Activated CD4-positive, alpha-beta memory T cell treated with anti-CD3 and anti-CD28 coated beads for 36 hours (primary cell): ENCODE results near the gene KRTAP4-9. TPM values are rescaled to one million over a fixed set of nuclear protein-coding genes. Genes with fewer than 3 reads are reported as not detected.
"Not testable (repeated sequence)": the region's sequence is repeated elsewhere in the genome, so short reads cannot be mapped to it uniquely, and the experiment has no call there.

ENCODE experiments used
- CTCF ChIA-PET: fragments of 350-600 bp; sonication (Branson Sonifier 250); formaldehyde crosslinking; loops from one replicate; lab custom pipeline; 2021; ENCODE audit warnings: antibody characterized with exemption, inconsistent platforms; lab: Charles Lee
- POLR2A ChIA-PET: fragments of 350-600 bp; sonication (Branson Sonifier 250); formaldehyde crosslinking; loops from one replicate; lab custom pipeline; 2021; ENCODE audit warnings: antibody characterized with exemption; lab: Charles Lee
- DNase-seq: peaks from one replicate; pipeline ENCODE4 v3.0.0-alpha.2; 2020
- H3K27ac Mint-ChIP-seq: one replicate; pipeline ENCODE4 v1.8.0; 2021; ENCODE audit warnings: mixed read lengths
- H3K27me3 Mint-ChIP-seq: one replicate; pipeline ENCODE4 v1.8.0; 2021; ENCODE audit warnings: mixed read lengths
- H3K36me3 Mint-ChIP-seq: one replicate; pipeline ENCODE4 v1.8.0; 2021; ENCODE audit warnings: mixed read lengths
- H3K4me1 Mint-ChIP-seq: one replicate; pipeline ENCODE4 v1.8.0; 2021; ENCODE audit warnings: low read depth, mixed read lengths
- H3K4me3 Mint-ChIP-seq: one replicate; pipeline ENCODE4 v1.8.0; 2021; ENCODE audit warnings: mild to moderate bottlenecking, mixed read lengths
- H3K9me3 Mint-ChIP-seq: one replicate; pipeline ENCODE4 v1.8.0; 2021; ENCODE audit warnings: mixed read lengths
- intact Hi-C: fragments of 100-400 bp; cut with micrococcal nuclease; formaldehyde crosslinking; loops from one replicate; pipeline ENCODE4 v1.15.1; 2023
- total RNA-seq, 2 experiments: library from RNA; stranded (reverse); gene quantifications; one replicate each; pipeline ENCODE4 v1.2.3, GENCODE V29; 2021

The KRTAP4-9 gene
- total RNA-seq, 2 experiments from 2014 or later = not detected

- CTCF ChIA-PET = no interaction called here
- no peaks in the 10 kb centered on the region for H3K4me1 Mint-ChIP-seq
- no peaks in the 10 kb centered on the region for H3K9me3 Mint-ChIP-seq
- no peaks in the 10 kb centered on the region for H3K36me3 Mint-ChIP-seq
- no peak overlapping the region for H3K27ac Mint-ChIP-seq
- H3K4me3 Mint-ChIP-seq = no peak overlapping the region
- POLR2A ChIA-PET = no interaction called here
- DNase-seq = no peak
- intact Hi-C loops = no loop called here
- peaks cover 11% of the 10 kb centered on the region for H3K27me3 Mint-ChIP-seq
Observed at GRCh38 chr17:41071606-41072360, 33.4 kb upstream of the KRTAP4-9 start.

DNA sequence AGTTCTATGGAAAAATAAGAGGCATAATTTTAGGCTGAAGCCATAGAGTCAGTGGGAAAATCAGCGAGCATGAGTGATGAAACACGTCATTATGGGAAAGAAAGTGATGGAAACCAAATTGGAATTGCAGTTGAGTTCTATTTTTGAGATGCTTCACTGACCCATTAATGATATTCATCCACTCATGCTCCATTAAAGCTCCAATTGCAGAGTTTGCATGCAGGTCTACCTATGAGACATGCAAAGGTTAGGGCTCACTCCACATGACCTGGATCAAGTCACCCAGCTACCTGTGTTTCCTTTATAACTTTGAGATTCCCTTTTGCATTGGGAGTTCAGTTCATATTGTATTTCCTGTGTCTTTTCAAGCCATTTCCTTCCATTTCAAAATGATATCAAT, 31.5 kb upstream of the KRTAP4-9 start:
- Mint-ChIP-seq H3K9me3 (no peaks in the 10 kb centered on the region), H3K36me3 (no peaks in the 10 kb centered on the region), H3K27ac (no peak overlapping the region), H3K4me3 (no peak overlapping the region), H3K4me1 (no peaks in the 10 kb centered on the region), H3K27me3 (peaks cover 11% of the 10 kb centered on the region)
- intact Hi-C loops = no loop called here
- POLR2A ChIA-PET = no interaction called here
- DNase-seq = no peak
- CTCF ChIA-PET = no interaction called here

GRCh38 chr17:41076788-41077187, 28.4 kb upstream of the KRTAP4-9 start:
- DNase-seq = no peak
- Mint-ChIP-seq H3K27me3 (peaks cover 14% of the 10 kb centered on the region), H3K36me3 (no peaks in the 10 kb centered on the region), H3K4me3 (no peak overlapping the region), H3K27ac (no peak overlapping the region), H3K9me3 (no peaks in the 10 kb centered on the region), H3K4me1 (no peaks in the 10 kb centered on the region)
- ChIA-PET POLR2A (no interaction called here), CTCF (no interaction called here)
- intact Hi-C loops = no loop called here

- no peak overlapping the region for H3K4me3 Mint-ChIP-seq
- no peaks in the 10 kb centered on the region for H3K4me1 Mint-ChIP-seq
- intact Hi-C loops = no loop called here
- POLR2A ChIA-PET = no interaction called here
- H3K27me3 Mint-ChIP-seq = peaks cover 13% of the 10 kb centered on the region
- no peaks in the 10 kb centered on the region for H3K36me3 Mint-ChIP-seq
- no peak overlapping the region for H3K27ac Mint-ChIP-seq
- no peaks in the 10 kb centered on the region for H3K9me3 Mint-ChIP-seq
- no peak for DNase-seq
- CTCF ChIA-PET = no interaction called here
Observed at GRCh38 chr17:41082626-41083025, 22.6 kb upstream of the KRTAP4-9 start.

- H3K4me1 Mint-ChIP-seq, H3K4me3 Mint-ChIP-seq, intact Hi-C loops, H3K27ac Mint-ChIP-seq, H3K36me3 Mint-ChIP-seq, POLR2A ChIA-PET, DNase-seq, CTCF ChIA-PET, H3K9me3 Mint-ChIP-seq: not testable (repeated sequence)
- peaks cover 13% of the 10 kb centered on the region for H3K27me3 Mint-ChIP-seq
Observed at GRCh38 chr17:41083427-41083826, 21.8 kb upstream of the KRTAP4-9 start.

DNA sequence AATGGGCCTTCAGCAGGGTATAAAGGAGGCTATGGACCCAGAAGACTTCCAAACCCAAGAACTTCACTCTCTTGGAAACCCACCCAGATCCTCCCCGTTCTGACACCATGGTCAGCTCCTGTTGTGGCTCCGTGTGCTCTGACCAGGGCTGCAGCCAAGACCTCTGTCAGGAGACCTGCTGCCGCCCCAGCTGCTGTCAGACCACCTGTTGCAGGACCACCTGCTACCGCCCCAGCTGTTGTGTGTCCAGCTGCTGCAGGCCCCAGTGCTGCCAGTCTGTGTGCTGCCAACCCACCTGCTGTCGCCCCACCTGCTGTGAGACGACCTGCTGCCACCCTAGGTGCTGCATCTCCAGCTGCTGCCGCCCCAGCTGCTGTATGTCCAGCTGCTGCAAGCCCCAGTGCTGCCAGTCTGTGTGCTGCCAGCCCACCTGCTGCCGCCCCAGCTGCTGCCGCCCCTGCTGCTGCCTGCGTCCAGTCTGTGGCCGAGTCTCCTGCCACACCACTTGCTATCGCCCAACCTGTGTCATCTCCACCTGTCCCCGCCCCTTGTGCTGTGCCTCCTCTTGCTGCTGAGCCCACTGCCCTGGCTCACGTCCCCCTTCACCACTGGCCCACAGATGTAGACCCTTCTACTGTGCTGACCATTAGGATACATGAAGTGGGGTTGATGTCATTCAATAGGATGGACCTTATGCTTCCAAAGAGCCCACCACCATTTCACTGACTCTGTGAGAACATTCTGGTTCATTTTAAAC, 20.9 kb upstream of the KRTAP4-9 start, which contains the start of gene KRTAP4-7:
Gene KRTAP4-7 (plus strand): TSS at position 51 of the 757 bp plus-strand sequence. CDS start 57 bp downstream, at position 108.
- H3K27ac Mint-ChIP-seq, intact Hi-C loops: not testable (repeated sequence)

GRCh38 chr17:41088760-41089352, 16.3 kb upstream of the KRTAP4-9 start:
- H3K9me3 Mint-ChIP-seq, H3K36me3 Mint-ChIP-seq, H3K27me3 Mint-ChIP-seq, DNase-seq, CTCF ChIA-PET, H3K4me1 Mint-ChIP-seq, H3K27ac Mint-ChIP-seq, H3K4me3 Mint-ChIP-seq, POLR2A ChIA-PET, intact Hi-C loops: not testable (repeated sequence)

More for the DNA sequence above, 20.9 kb upstream of the KRTAP4-9 start, which contains the start of gene KRTAP4-7:
- H3K36me3 Mint-ChIP-seq, POLR2A ChIA-PET, H3K4me3 Mint-ChIP-seq, DNase-seq, H3K9me3 Mint-ChIP-seq, H3K4me1 Mint-ChIP-seq, CTCF ChIA-PET: not testable (repeated sequence)
- H3K27me3 Mint-ChIP-seq = peaks cover 12% of the 10 kb centered on the region

- no peak for DNase-seq
- Mint-ChIP-seq H3K36me3 (no peaks in the 10 kb centered on the region), H3K9me3 (peaks cover 5% of the 10 kb centered on the region), H3K4me1 (peaks cover 4% of the 10 kb centered on the region), H3K4me3 (no peak overlapping the region), H3K27me3 (peaks cover 7% of the 10 kb centered on the region), H3K27ac (no peak overlapping the region)
- ChIA-PET CTCF (no interaction called here), POLR2A (no interaction called here)
- intact Hi-C loops = no loop called here
Observed at GRCh38 chr17:41096055-41096454, 9.1 kb upstream of the KRTAP4-9 start.

GRCh38 chr17:41098042-41098441, 7.1 kb upstream of the KRTAP4-9 start, which contains the start of gene KRTAP4-8:
Gene KRTAP4-8, minus strand, starts transcription at chr17:41098142. Its CDS starts 58 bp downstream, at chr17:41098084.
- intact Hi-C loops = no loop called here
- no peaks in the 10 kb centered on the region for H3K36me3 Mint-ChIP-seq
- POLR2A ChIA-PET = no interaction called here
- CTCF ChIA-PET = interaction anchor here (0.6 kb wide), 1 partner anchor 20 kb away, joined by 3 read pairs; the partner anchor contains the start of gene KRTAP4-11
- peaks cover 1% of the 10 kb centered on the region for H3K9me3 Mint-ChIP-seq
- no peak within 1 kb of the TSS for H3K27ac Mint-ChIP-seq
- H3K4me3 Mint-ChIP-seq = no peak within 1 kb of the TSS
- no peak for DNase-seq
- peaks cover 4% of the 10 kb centered on the region for H3K4me1 Mint-ChIP-seq
- H3K27me3 Mint-ChIP-seq = peaks cover 7% of the 10 kb centered on the region

DNA sequence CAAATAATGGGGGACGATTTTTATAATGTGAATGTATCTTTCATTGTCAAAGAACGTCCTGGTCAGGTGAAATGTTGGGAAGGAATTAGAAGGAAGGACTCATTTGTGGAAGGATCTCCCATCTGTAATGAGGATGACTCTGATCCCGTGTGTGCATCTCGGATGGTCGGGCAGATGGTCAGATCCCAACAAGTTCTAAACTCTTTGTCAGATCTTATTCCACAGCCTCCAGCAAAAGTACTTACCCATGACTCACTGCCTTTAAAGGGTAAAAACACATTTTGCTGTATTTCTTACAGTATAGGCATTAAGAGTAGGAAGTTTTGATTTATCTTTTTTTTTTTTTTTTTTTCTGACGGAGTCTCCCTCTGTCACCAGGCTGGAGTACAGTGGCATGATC, 6.7 kb upstream of the KRTAP4-9 start:
- Mint-ChIP-seq H3K9me3 (no peaks in the 10 kb centered on the region), H3K4me3 (no peak overlapping the region), H3K27ac (no peak overlapping the region), H3K36me3 (no peaks in the 10 kb centered on the region), H3K27me3 (peaks cover 7% of the 10 kb centered on the region), H3K4me1 (peaks cover 4% of the 10 kb centered on the region)
- no peak for DNase-seq
- POLR2A ChIA-PET = no interaction called here
- CTCF ChIA-PET = interaction anchor here (0.6 kb wide), 1 partner anchor 224 kb away, joined by 3 read pairs; no protein-coding TSS in a partner anchor
- intact Hi-C loops = no loop called here

DNA sequence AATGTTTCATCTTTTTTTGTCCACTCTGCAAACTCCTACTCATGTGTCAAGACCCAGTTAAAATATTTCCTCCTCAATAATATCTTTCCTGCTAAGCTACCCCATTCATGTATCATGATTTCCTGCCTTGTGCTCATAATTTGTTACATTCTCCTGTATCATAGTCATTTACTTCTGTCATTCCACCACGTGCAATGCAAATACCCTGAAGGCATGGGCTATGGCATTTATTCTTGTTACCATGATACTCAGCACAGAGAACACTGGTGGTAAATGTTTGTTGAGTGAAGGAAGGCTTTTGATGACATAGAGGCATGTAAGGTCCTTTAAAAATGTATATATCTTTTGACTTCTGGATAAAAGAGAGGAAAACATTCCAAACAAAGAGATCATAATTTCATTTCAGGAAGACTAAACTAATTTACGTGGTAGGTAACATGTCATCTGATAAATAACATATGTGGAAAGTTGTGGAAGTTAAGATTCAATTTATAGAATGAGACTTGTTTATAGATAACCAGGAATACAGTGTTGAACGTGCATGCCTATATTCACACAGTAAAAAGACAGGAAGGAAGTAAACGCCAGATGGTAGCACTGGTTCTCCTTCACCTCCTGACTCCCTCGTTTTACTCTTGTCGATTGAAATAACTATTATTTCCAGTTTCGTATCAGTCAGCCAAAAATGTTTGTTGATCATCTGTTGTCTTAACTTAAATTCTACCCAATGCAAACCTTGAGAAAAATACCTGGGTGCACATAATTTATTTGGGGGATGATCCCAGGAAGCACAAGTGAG, 5.3 kb upstream of the KRTAP4-9 start:
- H3K36me3 Mint-ChIP-seq, POLR2A ChIA-PET, H3K27ac Mint-ChIP-seq, intact Hi-C loops, H3K9me3 Mint-ChIP-seq, H3K4me3 Mint-ChIP-seq, H3K27me3 Mint-ChIP-seq, CTCF ChIA-PET, H3K4me1 Mint-ChIP-seq, DNase-seq: not testable (repeated sequence)
